Activated CD4-positive, alpha-beta T cell treated with anti-CD3 and anti-CD28 coated beads, Interleukin-2, Interleukin-4, amounts not matched to agents 100 ng/mL and 50 ng/mL, durations not matched to agents 16 hours and 8 hours (primary cell): ENCODE results near the gene CMYA5.
"Not testable (repeated sequence)": the region's sequence is repeated elsewhere in the genome, so short reads cannot be mapped to it uniquely, and the experiment has no call there.

ENCODE experiments used
- DNase-seq: peaks from one replicate; pipeline ENCODE4 v3.0.0-alpha.2; 2020; ENCODE audit warnings: low spot score

Gene CMYA5

GRCh38 chr5:79702606-79703380 lies 13.2 kb downstream of the CMYA5 start:
- DNase-seq: no peak

- DNase-seq: no peak
Measured at GRCh38 chr5:79703381-79703645, 13.7 kb downstream of the CMYA5 start.

- DNase-seq: no peak
Measured at GRCh38 chr5:79704553-79704952, 14.9 kb downstream of the CMYA5 start.

- DNase-seq: no peak
Measured at GRCh38 chr5:79705632-79706031, 16.0 kb downstream of the CMYA5 start.

- DNase-seq: not testable (repeated sequence)
Measured at GRCh38 chr5:79706317-79706716, 16.7 kb downstream of the CMYA5 start.

GRCh38 chr5:79707535-79707934 lies 17.9 kb downstream of the CMYA5 start:
- DNase-seq: no peak

GRCh38 chr5:79712741-79713140 lies 23.1 kb downstream of the CMYA5 start:
- no peak for DNase-seq

- no peak for DNase-seq
Measured at GRCh38 chr5:79713727-79714126, 24.1 kb downstream of the CMYA5 start.

GRCh38 chr5:79716839-79717238 lies 27.2 kb downstream of the CMYA5 start:
- DNase-seq: no peak

- DNase-seq: no peak
Measured at GRCh38 chr5:79720096-79720495, 30.5 kb downstream of the CMYA5 start.

- no peak for DNase-seq
Measured at GRCh38 chr5:79727451-79728355, 38.1 kb downstream of the CMYA5 start.

- DNase-seq: no peak
Measured at GRCh38 chr5:79728396-79728795, 38.8 kb downstream of the CMYA5 start.

GRCh38 chr5:79729679-79730078 lies 40.0 kb downstream of the CMYA5 start:
- DNase-seq: no peak

GRCh38 chr5:79730564-79730963 lies 40.9 kb downstream of the CMYA5 start:
- DNase-seq: no peak

- DNase-seq: no peak
Measured at GRCh38 chr5:79731775-79732174, 42.1 kb downstream of the CMYA5 start.

- peak; percentile 20 for DNase-seq
Measured at GRCh38 chr5:79736528-79737514, 47.2 kb downstream of the CMYA5 start.

GRCh38 chr5:79738349-79738748 lies 48.7 kb downstream of the CMYA5 start:
- no peak for DNase-seq

GRCh38 chr5:79742549-79743136 lies 53.0 kb downstream of the CMYA5 start:
- no peak for DNase-seq

- no peak for DNase-seq
Measured at GRCh38 chr5:79743846-79744605, 54.4 kb downstream of the CMYA5 start.

GRCh38 chr5:79745255-79745654 lies 55.6 kb downstream of the CMYA5 start:
- DNase-seq: no peak
